Measurements from ENCODE around the gene SPRR1A.

DNA sequence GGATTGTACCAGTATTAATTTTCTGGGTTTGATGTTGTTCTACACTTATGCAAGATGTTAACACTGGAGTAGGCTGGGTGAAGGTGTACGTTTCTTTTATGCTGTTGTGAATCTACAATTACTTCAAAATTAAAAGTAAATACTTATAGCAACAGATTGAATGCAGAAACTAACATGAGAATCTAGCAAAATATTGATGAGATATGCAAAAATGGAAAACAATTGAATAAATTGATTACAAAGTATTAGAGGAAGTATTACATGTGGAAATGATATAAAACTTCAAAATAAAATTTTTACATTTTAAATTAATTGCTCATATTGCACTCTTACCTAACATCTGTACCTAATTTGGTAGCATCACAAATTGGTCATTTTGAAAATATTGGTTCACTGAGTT lies 12.0 kb downstream of the SPRR1A start:
- TF ChIP-seq CTCF (IDR thresholded peaks at IDR 0.05; ENCODE audit: borderline replicate concordance, extremely low read depth, low read length, poor library complexity, severe bottlenecking): no peak
- TF ChIP-seq EZH2 (IDR thresholded peaks at IDR 0.05; ENCODE audit: borderline replicate concordance, low read depth, low read length, severe bottlenecking): no peak
